ENCODE measurements around the gene SLC22A23.

DNA sequence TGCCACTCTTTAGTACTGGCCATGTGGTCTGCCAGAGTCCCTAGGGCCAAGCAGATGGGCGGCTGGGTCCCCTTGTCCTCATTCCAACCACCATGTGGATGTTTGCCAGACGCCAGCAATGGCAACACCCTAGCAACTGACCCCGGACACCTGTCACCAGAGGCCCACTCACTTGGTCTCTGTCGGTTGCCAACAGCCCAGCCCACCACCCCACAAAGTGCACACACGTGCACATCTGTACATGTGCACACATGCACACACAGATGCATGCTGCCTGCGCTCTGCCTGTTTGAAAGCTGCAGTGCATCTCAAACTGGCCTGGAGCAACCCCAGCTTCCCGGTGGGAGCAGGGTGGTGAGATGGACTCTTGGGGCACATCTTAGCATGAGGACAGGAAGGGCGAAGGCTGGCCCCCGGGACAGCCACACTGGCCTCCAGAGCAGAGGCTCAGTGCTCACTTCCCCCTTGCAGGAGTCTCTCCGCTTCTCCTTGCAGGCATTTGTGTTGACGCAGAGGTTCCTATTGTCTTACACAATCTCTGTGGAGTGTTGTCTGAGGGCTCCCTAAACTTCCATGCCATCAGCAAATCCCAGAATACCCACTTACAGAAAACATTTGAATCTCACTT lies 144.1 kb downstream of the SLC22A23 start:
- TF ChIP-seq EZH2 (optimal IDR thresholded peaks at IDR 0.05; ENCODE audit: low read depth, low read length) (no peak), CTCF (IDR thresholded peaks at IDR 0.05; ENCODE audit: low read length) (no peak), EZH2phosphoT487 (IDR thresholded peaks at IDR 0.05; ENCODE audit: low read length) (no peak)

All from MM.1S (cell line).